Stimulated activated CD8-positive, alpha-beta memory T cell treated with anti-CD3 and anti-CD28 coated beads, Interleukin-4, amount 100 ng/mL, for 24 hours (primary cell): ENCODE measurements around the gene SLC26A11.
A peak's percentile ranks its signal among the peaks of the same experiment; 100 is the strongest.
"Not testable (repeated sequence)": the region's sequence is repeated elsewhere in the genome, so short reads cannot be mapped to it uniquely, and the experiment has no call there.

ENCODE experiments used
- DNase-seq: peaks from one replicate; pipeline ENCODE4 v3.0.0-alpha.2; 2020; ENCODE audit warnings: low read depth

Gene SLC26A11

GRCh38 chr17:80262291-80262690, 42.1 kb downstream of the SLC26A11 start:
- DNase-seq, result no peak

DNA sequence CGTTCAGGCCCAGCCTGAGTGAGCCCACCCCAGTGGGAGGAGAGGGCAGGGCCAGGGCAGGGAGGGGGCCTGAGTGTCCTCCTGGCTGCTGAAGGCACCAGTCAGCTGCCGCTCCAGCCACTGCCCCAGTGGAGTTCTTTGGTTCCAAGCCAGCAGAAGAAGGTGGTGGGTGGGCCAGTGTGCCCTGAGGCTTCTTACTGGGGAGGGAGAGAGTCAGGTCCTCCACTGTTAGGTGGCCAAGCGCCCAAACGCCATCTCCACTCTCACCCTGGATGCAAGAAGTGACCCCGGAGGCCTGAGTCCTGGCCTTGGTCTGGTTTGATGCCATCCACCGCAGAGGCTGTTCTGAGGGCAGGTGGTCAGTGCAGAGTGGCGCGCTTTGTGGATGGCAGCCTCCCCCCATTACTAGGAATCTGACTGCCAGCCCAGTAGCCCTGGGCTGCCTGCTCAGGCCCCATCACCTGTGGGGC, 42.6 kb downstream of the SLC26A11 start:
- no peak for DNase-seq

DNA sequence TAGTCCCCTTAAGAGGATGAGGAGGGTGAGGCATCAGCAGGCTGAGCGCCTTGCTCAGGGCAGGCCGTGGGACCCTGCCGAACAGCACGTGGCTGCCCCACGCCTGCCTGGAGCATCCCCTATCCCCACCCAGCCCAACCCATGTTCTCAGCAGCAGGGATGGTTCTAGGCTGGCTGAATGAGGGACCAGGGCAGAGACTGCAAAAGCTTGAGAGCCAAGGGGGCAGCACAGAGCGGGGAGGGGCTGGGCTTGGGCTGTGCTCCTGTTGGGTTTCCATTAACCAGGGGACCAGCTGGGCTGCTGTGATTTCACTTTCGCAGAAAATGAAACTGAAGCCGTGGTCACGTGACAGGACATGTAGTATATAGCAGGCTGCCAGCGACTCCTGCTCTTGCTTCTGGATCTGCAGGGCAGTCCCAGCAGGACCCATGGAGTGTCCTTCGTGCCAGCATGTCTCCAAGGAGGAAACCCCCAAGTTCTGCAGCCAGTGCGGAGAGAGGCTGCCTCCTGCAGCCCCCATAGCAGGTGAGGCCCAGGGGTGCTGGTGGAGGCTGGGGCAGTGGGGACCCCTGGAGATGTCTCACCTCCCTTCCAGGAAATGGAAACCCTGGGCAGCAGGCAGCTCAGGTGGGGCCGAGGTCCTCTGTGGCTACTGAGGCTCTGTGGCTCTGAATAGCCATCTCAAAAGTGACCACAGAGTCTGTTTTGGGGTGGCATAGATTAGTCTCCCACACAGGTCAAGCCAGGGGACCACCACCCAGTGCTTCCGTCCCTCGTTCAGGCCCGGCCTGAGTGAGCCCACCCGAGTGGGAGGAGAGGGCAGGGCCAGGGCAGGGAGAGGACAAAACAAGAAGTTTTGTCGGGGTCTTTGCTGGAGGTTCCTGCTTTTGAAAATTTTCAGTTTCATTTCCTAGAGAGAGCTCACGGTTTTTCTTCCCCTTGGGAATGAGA, 43.3 kb downstream of the SLC26A11 start:
- DNase-seq, result peak; percentile 79

GRCh38 chr17:80264205-80265075, 44.2 kb downstream of the SLC26A11 start:
- peak; percentile 58 for DNase-seq

- DNase-seq, result peak; percentile 64
These were observed 45.2 kb downstream of the SLC26A11 start for GRCh38 chr17:80265205-80266068.

GRCh38 chr17:80267391-80267790, 47.2 kb downstream of the SLC26A11 start:
- no peak for DNase-seq

- DNase-seq, result no peak
These were observed 48.2 kb downstream of the SLC26A11 start for GRCh38 chr17:80268427-80268826.

DNA sequence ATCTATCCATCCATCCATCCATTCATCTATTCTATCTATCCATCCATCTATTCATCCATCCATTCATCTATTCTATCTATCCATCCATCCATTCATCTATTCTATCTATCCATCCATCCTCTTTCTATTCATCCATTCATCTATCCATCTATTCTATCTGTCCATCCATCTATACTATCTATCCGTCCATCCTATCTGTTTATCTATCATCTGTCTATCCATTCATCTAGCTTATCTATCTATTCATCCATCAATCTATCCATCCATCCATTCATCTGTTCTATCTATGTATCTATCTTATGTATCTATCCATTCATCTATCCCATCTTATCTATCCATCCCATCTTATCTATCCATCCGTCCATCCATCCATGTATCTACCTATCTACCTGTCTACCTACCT, 49.2 kb downstream of the SLC26A11 start:
- DNase-seq, result no peak

- DNase-seq, result no peak
These were observed 49.9 kb downstream of the SLC26A11 start for GRCh38 chr17:80270104-80270503.

- DNase-seq, result no peak
These were observed 50.6 kb downstream of the SLC26A11 start for GRCh38 chr17:80270836-80271235.

- no peak for DNase-seq
These were observed 52.1 kb downstream of the SLC26A11 start for GRCh38 chr17:80272366-80272765.

DNA sequence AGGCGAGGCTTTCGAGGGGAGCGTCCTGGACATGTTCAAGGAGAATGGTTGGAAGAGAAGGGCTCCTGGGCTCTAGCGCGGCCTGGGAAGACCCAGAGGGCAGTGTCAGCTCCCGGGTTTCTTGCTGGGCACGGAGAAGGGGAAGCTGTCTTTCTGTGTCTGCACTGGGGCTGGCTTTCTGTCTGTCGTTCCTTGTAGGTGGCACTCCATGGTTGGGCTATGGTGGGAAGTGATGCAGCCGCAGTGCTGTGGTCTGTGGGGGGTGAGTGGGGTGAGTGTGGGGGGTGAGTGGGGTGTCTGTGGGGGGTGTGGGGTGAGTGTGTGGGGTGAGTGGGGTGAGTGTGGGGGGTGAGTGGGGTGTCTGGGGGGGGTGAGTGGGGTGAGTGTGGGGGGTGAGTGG, 54.1 kb downstream of the SLC26A11 start:
- DNase-seq, result no peak

DNA sequence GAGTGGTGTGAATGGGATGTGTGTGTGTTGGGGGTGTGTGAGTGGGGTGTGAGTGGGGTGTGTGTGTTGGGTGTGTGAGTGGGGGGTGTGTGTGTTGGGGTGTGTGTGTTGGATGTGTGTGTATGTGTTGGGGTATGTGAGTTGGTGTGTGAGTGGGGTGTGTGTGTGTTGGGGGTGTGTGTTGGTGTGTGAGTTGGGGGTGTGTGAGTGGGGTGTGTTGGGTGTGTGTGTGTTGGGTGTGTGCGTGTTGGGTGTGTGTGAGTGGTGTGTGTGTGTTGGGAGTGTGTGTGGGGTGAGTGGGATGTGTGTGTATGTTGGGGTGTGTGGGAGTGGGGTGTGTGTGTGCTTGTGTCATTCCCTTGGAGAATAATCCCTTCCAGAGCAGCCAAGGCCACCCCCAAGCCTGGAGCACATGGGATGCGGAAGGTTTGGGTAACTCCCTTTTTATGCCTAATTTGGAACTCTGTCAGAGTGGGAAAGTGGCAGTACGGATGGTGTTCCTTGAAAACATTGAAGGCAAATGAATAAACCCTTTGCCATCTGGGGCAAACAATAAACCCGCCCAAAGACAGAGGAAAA, 54.7 kb downstream of the SLC26A11 start:
- no peak for DNase-seq

- DNase-seq, result not testable (repeated sequence)
These were observed 55.6 kb downstream of the SLC26A11 start for GRCh38 chr17:80275857-80276256.

- no peak for DNase-seq
These were observed 57.8 kb downstream of the SLC26A11 start for GRCh38 chr17:80277751-80278671.

DNA sequence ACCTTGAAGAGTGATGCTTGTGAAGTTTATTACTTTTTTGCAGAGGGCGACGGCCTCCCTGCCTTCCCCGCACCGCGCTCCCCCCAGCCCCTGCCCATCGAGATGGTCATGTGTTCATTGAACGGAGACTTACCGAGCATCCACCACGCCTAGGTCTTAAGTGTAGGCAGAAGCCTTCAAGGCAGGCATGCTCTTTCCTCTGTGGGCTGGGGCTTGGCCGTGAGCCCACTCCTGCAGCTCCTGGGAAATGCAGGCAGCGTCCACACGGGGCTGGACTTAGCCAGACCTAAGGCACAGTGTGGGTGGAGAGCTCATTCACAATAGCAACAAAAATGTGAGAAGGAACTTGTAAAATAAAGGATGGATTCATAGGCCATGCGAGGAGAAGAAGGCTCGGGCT, 59.7 kb downstream of the SLC26A11 start:
- DNase-seq, result no peak

DNA sequence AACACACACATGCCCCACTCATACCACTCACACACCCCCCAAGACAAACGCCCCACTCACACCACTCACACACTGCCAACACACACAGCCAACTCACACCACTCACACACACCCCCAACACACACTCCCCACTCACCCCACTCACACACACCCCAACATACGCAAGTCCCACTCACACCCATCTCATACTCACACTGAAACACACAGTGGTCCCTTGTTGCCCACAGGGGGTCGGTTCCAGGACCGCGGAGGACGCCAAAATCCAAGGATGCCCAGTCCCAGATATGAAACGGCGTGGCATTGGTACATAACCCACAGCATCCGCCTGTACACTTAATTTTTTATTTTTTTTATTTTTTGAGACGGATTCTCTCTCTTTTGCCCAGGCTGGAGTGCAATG, 61.3 kb downstream of the SLC26A11 start:
- DNase-seq, result no peak

GRCh38 chr17:80283116-80283852, 63.1 kb downstream of the SLC26A11 start:
- no peak for DNase-seq

DNA sequence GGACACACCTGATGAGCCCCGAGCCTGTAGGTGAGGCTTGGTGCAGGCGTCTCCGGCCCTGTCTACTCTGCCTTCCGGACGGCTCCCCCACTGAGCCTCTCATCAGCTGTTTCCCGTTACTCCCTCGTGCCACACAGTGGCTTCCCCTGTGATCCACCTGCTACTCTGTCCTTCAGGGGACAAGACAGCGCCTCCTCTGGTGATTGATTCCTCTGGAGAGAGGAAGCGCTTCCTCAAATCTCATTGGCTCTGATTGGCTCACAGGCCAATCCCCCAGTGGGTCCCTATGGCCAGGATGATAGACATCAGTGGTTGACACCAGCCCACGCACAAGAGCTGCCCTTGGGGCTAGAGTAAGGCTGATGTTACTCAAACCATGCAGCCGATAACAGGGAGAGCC, 64.4 kb downstream of the SLC26A11 start:
- DNase-seq, result no peak
